NCI-H524 (cell line): ENCODE data around the gene NINJ2.
"Not testable (repeated sequence)": the region's sequence is repeated elsewhere in the genome, so short reads cannot be mapped to it uniquely, and the experiment has no call there.

Experiments used
- DNase-seq, 2 experiments: peaks; one replicate each; lab custom pipeline; 2025; lab: John Stamatoyannopoulos, UW

Gene NINJ2

GRCh38 chr12:641321-641720, 21.9 kb downstream of the NINJ2 start:
- DNase-seq = not testable (repeated sequence)

GRCh38 chr12:640773-641172, 22.5 kb downstream of the NINJ2 start:
- no peak for DNase-seq

- no peak for DNase-seq
Measured at GRCh38 chr12:639988-640387, 23.3 kb downstream of the NINJ2 start.

DNA sequence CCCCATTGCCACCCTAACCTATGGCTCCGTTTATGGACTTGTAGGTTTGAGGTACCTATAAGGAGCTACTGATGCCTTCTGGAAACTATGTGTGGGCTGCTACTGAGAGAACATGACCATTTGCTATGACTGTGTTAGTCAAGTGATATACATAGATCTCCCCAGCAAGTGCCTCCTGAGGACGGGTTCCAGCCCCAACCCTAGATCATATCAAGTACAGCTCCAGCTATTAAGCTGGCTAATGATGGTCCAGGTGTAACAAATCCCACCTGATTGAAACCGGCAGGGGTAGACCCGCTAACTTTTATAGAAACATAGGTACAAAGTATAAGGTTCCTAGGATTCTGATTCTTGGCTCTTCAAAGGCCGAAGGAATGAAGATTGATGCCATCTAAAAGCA, 23.7 kb downstream of the NINJ2 start:
- DNase-seq = no peak

- DNase-seq = no peak
Measured at GRCh38 chr12:638953-639557, 24.2 kb downstream of the NINJ2 start.

- no peak for DNase-seq
Measured at GRCh38 chr12:636632-637031, 26.6 kb downstream of the NINJ2 start.

GRCh38 chr12:633731-634130, 29.5 kb downstream of the NINJ2 start:
- DNase-seq = no peak

DNA sequence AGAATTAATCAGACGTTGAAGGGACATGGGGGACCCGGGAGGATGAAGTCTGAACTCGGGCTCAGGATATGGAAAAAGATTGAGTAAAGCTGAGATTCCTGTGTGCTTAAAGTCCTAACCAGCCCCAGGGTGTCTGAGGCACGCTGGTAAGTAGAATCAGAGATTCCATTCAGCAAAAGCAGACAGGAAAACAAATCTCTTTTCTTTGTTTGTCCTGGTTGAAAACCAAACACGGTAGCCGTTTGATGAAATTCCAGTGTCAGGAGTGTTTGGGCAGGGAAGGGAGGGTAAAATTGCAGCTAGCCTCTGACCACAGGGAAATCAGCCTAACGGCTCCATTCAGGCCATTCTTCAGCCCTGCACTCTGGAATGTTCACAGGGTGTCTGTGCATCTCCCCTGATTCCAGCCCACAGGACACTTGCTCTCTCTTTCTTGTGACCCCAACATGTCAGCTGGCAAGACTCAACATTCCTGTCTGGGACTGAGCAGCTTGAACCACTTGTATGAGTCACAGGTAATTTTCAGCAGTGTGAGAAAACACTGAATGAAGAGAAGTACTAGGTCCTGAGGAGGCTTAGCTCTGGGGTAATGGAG, 31.0 kb downstream of the NINJ2 start:
- no peak for DNase-seq

DNA sequence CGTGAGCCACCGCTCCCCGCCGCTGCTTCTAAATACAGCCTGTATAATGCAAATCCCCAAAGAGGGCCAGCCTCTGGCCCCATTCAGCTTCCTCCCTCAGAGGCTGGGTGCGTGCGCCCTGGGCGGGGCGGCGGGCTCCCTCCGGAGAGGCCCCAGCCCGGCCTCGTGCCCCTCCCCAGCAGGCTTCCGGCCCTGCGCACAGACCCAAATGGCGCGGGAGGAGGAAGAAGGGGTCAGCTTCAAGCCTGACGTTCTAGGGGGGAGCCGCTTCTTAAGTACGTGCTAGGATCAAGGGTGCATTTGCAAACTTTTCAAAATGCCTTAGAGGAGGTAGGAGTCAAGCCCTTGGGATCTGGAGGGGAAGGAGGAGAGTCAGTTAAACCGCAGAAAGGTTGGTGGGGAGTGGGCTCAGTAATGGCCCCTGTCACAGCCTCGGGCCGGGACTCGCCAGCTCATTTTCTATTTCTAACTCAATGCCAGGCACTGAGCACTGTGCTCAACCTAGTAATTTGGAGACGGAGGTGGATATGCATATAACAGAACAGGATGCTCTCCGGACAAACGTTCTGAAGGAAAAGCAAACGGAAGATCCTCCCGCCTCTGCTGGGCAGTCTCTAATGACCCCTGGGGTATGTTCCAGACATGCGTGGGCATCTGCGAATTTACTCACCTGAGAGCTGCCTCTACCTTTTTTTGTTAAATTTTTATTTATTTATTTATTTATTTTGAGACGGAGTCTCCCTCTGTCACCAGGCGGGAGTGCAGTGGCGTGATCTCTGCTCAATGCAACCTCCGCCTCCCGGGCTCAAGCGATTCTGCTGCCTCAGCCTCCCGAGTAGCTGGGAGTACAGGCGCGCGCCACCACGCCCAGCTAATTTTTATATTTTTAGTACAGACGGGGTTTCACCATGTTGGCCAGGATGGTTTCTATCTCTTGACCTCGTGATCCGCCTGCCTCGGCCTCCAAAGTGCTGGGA, 32.3 kb downstream of the NINJ2 start:
- DNase-seq = no peak

GRCh38 chr12:628742-629078, 34.5 kb downstream of the NINJ2 start:
- DNase-seq = not testable (repeated sequence)

- no peak for DNase-seq
Measured at GRCh38 chr12:627863-628741, 35.1 kb downstream of the NINJ2 start.

- no peak for DNase-seq
Measured at GRCh38 chr12:627285-627684, 36.0 kb downstream of the NINJ2 start.

DNA sequence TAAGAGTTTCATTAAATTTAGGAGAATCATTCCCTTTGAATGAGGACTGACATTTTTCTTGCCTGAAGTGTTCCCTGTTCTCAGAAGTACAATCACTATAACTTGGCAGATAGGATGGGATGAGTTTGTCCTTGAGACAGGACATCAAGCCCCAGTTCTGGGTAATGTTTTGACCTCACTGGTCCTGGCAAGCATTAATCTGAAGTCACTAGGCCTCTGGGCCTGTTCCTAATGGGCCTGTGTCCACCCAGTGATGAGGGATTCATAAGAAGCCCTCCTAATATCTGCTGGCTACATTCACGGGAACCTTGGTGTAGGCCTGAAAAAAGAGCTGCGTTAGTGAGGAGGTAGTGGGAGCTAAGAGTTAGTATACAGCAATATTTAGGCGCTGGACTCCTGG, 37.2 kb downstream of the NINJ2 start:
- no peak for DNase-seq

- DNase-seq = no peak
Measured at GRCh38 chr12:623865-624372, 39.3 kb downstream of the NINJ2 start.

- DNase-seq = no peak
Measured at GRCh38 chr12:623172-623864, 39.9 kb downstream of the NINJ2 start.

DNA sequence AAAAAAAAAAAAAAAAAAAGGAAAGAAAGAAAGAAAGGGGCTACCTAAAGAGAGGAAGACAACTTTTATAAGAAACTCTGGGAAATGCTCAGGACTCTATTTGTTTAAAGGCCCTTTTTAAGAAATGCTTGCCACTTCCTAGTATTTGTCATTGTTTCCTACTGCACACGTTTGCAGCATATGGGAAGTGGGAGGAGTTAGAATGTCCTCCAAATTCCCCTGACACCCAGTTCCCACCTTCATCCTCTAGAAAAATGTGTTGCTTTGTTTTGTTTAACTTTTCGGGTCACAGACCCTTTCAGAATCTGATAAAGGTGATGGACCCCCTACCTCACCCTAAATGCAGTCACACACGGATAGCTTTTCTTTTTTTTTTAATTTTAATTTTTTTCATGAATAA, 40.8 kb downstream of the NINJ2 start:
- no peak for DNase-seq

DNA sequence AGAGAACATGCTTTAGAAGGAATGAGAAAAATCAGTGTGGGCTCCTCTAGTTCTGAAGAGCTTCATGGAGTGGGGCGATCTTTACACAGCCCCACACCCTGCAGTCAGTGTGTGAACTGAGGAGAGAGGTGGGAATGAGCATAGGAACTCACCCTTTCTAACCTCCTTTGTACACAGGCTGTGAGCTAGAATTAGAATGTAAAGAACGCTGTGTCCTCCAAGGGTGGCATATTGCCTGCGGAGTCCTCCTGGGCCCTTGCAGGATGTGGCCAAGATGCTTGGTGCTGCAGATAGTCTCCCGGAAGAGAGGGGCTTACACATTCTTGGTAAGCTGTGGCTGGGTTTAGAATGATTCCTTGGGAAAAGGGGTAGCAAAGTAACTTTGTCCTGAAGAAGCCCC, 43.9 kb downstream of the NINJ2 start:
- DNase-seq = no peak

DNA sequence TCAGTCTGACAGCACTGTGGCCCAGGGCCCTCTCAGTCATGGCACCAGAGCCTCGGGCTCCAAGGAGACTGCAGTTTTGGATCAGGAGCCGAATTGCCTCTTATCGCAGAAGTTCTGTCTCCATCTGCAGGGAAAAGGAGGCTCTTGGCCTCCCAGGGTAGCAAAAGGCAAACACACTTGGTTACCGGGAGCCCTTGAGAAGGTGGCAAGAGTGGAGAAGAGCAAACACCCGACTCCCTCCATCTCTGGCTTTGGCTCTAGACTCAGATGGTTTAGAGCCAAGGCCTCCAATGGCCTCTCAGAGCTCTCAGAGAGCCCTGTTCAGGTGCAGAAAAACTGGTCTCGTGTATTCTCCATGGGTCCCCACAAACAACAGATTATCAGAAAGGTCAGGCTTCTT, 44.6 kb downstream of the NINJ2 start:
- DNase-seq = no peak

GRCh38 chr12:617304-617915, 45.8 kb downstream of the NINJ2 start:
- DNase-seq = no peak

- DNase-seq = no peak
Measured at GRCh38 chr12:615620-616019, 47.6 kb downstream of the NINJ2 start.

DNA sequence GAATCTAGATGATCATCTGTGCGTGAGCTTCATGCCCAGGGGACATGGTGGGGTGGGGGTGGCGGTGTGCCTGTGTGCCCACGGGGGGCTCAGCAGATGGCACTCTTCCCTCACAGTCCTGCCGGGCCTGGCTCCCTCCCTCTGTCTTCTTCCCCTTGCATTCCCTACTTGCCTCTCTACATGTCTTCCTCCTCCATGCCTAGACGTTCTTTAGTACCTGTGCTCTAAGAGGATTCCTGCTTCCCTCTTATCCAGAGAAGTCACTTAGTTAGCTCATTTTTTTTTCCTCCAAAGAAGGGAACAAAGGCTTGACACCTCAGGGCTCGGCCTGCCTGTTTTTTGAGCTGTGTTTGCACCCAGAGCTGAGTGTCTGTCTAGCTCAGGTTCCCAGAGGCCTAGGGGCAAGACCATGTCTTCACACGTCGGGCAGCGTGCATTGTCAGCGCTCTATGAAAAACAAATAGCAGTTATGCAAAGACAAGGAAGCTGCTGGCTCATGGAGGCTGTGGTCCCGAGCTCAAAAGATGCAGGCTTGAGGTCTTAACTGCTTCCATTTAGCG, 48.8 kb downstream of the NINJ2 start:
- peak; percentile 16 to 42 for DNase-seq
